ENCODE data around the gene TTLL13.

DNA sequence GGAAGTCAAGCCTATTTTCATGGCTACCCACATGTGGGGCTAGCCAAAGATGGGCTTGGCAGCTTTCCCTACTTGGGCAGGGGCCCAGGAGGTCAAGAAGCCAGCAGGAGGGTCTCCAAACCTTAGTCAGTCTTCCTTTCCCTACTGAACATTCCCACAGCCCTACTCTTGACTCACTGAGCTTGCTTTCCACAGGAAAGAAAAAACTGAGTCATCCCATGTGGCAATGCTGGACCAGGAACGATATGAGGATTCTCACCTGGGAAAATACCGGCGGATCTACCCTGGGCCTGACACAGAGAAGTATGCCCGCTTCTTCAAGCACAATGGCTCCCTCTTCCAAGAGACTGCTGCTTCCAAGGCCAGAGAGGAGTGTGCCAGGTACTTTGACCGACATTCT is 12.5 kb downstream of the TTLL13 start:
- TF ChIP-seq, protein P1, sequence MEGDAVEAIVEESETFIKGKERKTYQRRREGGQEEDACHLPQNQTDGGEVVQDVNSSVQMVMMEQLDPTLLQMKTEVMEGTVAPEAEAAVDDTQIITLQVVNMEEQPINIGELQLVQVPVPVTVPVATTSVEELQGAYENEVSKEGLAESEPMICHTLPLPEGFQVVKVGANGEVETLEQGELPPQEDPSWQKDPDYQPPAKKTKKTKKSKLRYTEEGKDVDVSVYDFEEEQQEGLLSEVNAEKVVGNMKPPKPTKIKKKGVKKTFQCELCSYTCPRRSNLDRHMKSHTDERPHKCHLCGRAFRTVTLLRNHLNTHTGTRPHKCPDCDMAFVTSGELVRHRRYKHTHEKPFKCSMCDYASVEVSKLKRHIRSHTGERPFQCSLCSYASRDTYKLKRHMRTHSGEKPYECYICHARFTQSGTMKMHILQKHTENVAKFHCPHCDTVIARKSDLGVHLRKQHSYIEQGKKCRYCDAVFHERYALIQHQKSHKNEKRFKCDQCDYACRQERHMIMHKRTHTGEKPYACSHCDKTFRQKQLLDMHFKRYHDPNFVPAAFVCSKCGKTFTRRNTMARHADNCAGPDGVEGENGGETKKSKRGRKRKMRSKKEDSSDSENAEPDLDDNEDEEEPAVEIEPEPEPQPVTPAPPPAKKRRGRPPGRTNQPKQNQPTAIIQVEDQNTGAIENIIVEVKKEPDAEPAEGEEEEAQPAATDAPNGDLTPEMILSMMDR (IDR thresholded peaks at IDR 0.05) = no peak
- TF ChIP-seq POLR2A (IDR thresholded peaks at IDR 0.05) = no peak

Measured in adrenal gland (tissue), 5 donors.